Measurements from ENCODE around the gene SLC9A8.

The SLC9A8 gene

DNA sequence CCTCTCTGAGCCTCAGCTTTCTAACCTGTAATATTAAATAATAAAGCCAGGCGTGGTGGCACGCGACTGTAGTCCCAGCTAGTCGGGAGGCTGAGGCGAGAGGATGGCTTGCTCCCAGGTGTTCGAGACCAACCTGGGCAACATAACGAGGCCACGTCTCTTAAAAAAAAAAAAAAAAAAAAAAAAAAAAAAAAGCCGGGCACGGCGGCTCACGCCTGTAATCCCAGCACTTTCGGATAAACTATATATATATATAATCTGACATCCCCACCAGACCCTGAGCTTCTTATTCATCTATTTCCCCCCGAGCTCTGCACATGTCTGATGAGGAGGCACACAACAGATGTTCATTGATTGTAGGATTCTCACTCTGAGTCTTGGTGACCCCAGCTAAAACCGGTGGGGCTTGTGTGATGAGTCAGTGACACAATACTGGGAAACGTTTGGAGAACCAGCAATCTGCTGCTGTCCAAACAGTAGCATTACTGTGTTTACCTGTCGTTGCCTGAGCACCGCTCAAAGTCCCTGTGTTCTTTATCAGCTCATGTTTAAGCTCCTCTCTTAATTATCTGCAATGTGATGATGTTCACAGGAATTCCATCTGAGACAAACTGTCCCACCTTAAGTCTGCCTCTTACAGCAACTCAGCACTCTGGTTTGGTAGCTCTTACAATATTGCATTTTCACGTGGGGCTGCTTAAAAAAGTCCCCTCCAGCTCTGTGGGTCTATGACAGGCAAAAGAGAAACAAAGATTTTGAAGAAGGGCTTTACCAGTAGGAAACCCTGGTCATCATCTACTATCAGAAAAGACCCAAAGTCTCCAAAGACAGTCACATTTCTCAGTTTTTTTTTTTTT is 103.7 kb downstream of the SLC9A8 start:
- DNase-seq (ENCODE audit: low read depth), result no peak

DNA sequence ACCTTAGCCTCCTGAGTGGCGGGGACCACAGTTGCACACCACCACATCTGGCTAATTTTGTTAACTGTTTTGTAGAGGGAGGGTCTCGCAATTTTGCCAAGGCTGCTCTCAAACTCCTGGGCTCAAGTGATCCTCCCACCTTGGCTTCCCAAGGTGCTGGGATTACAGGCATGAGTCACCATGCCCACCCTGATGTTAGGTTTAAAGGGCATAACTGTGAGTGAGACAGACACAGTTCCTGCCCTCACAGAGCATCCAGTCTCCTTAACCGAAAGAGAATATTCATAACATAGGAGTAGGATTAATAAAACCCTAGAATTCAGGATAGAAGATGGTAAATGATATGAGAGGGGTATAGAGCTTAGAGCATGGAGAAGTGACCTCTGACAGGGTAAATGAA is 105.8 kb downstream of the SLC9A8 start:
- no peak for DNase-seq (ENCODE audit: low read depth)

DNA sequence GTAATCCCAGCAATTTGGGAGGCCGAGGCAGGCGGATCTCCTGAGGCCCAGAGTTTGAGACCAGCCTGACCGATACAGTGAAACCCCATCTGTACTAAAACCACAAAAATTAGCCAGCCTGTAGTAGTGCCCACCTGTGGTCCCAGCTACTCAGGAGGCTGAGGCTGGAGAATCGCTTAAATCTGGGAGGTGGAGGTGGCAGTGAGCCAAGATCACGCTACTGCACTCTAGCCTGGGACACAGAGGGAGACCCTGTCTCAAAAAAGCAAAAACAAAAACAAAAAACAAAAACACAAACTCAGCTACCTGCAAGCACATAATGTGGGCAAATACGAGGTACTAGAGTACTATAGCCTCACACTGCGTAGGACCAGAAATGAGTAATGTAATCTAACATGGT is 106.4 kb downstream of the SLC9A8 start:
- DNase-seq (ENCODE audit: low read depth), result no peak

DNA sequence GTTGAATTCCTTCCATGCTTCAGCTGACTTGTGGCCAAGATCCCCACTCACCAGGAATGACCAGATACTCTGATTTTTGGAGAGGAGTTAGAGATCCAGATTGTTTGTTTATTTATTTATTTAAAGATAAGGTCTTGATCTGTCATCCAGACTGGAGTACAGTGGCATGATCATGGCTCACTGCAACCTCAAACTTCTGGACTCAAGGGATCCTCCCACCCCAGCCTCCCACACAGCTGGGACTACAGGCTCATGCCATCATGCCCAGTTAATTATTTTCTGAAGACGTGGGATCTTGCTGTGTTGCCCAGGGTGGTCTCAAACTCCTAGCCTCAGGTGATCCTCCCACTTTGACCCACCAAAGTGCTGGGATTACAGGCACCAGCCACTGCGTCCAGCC is 106.8 kb downstream of the SLC9A8 start:
- no peak for DNase-seq (ENCODE audit: low read depth)

DNA sequence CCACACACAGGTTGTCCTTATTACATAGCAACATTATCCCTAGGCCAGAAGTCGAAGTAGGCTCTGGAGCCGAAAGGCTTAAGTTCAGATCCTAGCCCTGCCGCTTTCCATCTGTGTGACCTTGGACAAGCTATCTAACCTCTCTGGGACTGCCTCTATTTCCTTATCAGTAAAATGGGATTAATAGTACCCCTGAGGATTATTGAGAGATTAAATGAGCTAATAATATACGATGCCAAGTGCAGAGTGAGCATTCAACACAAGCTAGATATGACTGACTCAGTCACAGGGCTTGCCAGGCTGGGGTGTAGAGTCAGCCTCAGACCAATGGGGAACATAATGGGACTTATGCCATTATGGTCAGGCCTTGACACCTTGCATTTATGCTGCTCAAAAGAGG is 111.6 kb downstream of the SLC9A8 start:
- DNase-seq (ENCODE audit: low read depth), result no peak

DNA sequence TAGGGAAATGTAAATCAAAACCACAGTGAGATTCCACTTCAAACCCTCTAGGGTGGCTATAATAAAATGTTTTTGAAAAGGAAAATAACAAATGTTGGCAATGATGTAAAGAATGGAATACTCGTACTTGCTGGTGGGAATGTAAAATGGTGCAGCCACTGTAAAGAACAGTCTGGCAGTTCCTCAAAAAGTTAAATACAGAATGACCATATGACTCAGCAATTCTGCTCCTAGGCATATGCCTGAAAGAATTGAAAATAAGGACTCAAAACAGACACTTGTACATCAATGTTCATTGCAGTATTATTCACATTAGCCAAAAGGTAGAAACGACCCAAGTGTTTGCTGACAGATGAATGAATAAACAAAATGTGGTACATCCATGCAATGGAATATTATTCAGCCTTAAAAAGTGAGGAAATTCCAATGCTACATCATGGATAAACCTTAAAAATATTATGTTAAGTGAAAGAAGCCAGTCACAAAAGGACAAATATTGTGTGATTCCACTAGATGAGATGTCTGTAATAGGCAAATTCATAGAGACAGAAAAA is 113.3 kb downstream of the SLC9A8 start:
- no peak for DNase-seq (ENCODE audit: low read depth)

DNA sequence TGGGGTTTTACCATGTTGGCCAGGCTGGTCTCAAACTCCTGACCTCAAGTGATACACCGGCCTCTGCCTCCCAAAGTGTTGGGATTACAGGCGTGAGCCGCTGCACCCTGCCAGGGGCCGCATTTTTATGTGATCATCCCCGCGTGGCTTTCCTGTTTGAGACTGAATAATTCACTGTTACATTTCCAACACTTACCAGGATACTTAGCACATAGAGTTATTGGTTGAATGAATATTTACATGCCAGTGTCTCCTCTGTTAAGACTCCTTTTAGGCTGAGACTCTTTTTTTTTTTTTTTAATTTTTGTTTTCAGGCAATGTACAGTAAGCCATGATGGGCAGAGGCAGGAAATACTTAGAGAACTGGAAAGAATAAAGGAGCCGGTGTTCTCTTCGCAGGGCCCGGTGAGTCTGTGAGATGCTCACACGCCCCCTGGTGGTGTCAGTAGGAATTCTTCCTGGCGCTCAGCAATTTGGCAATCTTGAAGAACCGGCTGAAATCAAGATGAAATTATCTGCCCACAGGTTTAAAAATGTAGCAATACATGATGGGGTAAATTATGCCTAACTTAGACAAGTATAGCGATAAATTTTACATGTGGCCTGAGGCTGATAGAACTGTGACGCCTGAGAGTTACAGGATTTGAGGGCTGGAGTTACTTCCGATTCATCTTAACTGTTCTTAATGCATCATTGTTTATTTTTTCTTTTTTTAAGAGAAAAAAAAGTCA is 115.9 kb downstream of the SLC9A8 start:
- peak; percentile 44 for DNase-seq (ENCODE audit: low read depth)

DNA sequence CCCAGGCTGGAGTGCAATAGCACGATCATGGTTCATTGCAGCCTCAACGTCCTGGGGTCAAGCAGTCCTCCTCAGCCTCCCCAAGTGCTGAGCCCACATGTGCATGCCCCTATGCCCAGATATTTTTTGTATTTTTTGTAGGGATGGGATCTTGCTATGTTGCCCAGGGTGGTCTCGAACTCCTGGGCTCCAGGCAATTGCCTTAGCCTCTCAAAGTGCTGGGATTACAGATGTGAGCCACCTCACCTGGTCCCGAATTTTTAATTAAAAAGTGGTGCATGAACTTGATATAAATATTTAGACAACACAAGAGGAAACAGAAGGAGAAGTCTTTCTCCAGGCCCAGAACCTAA is 116.5 kb downstream of the SLC9A8 start:
- DNase-seq (ENCODE audit: low read depth), result no peak

DNA sequence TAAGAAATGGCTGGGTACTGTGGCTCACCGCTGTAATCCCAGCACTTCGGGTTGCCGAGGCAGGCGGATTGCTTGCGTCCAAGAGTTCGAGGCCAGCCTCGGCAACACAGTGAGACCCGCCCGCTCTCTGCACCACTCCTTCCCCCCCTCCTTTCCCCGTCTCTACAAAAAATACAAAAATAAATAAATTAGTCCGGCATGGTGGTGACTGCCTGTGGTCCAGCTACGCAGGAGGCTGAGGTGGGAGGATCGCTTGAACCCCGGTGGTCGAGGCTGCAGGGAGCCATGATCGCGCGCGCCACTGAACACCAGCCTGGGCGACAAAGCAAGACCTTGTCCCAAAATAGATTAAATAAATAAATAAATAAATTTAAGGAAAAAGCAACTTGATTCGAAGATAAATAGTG is 123.1 kb downstream of the SLC9A8 start:
- DNase-seq (ENCODE audit: low read depth), result no peak

DNA sequence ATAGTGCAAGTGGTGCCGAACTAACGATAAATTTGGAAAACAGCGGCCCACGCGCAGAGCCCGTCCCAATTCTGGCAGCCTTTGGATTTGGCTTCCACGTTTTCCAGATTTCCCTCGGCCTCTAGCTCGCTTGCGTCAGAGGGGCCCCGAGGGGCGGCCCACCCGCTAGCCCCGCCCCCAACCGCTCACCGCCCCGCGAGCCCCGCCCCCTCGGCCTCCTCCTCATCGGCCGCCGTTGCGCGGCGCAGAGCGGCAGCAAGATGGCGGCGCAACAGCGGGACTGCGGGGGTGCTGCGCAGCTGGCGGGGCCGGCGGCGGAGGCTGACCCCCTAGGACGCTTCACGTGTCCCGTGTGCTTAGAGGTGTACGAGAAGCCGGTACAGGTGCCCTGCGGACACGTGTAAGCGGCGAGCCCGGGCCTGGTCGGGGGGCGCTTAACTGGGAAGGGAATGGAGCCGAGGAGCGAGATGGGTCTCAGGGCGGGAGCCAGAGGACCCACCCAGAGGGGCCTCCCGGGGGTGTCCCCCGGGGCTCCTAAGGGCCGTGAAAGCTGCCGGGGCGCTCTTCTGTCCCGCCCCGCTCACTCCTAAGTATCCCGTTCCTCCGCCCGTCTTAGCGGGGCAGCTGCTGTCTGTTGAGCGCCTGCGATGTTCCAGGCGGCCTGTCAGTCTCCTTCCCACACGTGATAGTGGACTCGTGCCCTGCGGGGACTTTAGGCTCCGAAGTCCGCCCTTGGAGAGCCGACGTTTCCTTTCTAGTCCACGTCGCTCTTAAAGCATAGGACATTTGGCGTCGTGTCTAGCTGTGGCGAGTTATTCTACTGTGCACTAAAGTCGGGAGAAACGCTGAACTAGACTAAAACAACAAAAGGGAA is 123.8 kb downstream of the SLC9A8 start, which contains the start of gene RNF114:
RNF114 (plus strand) TSS at position 245 of the 874 bp plus-strand sequence; CDS start at position 261, 16 bp downstream.
- DNase-seq (ENCODE audit: low read depth), result peak; percentile 88

DNA sequence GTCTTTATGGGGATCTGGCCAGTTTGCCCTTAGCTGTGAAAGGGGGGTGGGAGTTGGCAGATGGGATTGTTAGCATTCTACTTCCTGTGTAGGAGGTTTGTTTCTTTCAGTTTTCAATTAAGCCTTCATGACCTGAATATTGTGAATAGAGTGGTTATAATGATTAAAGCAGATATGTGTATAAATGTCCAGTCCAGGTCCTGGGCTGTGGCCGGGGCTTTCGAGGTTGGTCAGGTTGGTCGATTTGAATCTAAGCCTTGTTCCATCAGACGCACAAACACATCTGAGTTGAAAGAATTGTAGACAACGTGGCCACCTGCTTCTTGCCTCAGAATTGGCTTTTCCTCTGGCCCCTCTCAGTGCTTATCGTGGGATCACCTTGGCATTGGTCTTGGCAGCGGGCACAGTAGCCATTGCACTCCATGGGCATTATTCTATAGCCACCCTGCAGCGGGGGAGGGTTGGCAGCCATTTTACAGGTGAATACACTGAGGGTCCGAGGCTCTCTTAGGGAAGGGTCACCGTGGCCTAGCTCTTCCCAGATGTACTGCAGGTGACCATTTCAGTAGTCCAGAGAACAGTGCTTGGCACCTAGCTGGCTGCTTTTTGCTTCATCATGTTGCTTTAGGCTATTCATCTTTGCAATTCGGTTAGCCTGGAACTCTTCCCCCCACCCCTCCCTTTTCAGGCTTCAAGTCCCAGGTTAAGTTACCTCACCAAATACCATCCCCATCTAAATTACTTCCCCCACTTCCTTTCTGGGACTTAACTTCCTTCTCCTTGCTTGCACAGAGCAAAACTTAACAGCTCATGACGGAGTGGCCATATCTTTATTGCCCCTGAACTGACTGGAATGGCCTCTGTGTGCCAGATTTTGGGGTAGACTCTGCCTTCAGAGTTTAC is 124.7 kb downstream of the SLC9A8 start:
- DNase-seq (ENCODE audit: low read depth), result no peak

DNA sequence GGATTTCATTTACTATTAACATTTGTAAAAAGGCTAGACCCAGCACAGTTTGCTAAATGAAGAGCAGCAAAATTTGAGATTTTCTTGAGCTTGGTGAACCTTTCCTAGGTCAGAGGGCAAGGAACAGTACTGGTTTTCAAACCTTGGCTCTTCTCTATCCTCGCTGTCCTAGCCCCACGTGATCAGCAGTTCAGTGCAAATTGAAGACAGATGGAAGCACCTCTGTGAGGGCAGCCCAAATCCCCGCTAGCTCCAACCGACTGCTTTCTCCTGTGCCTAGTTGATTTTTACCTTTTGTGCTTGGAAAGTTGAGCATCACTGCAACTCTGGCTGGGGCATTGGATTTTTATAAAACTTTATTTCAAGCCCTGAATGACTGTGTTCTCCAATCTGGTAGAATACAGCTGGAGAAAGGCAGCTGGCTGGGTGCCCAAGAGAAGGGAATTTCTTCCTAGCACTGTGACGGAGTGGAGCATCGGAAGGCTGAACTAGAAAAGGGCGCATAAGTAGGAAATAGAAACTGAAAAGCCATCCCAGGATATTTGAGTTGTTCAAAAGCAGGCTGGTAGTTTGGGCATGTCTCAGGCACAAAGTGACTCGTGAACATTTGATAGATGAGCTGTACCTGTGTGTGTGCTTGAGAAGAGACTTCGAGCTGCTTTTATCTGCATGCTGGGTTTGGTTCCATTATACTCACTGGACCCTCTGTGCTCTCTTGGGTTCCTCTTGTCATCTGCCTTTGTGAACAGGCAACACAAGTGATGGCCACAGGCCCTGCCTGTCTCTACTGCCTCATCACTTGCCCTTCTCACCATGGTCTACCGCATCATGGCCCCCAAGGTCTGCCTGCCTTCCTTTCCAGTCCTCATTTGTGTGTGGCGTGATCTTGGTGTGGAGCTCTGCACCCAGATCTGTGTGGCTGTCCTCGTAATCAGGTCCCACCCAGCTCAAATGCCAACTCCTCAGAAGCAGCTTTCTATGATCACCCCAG is 125.8 kb downstream of the SLC9A8 start:
- no peak for DNase-seq (ENCODE audit: low read depth)

DNA sequence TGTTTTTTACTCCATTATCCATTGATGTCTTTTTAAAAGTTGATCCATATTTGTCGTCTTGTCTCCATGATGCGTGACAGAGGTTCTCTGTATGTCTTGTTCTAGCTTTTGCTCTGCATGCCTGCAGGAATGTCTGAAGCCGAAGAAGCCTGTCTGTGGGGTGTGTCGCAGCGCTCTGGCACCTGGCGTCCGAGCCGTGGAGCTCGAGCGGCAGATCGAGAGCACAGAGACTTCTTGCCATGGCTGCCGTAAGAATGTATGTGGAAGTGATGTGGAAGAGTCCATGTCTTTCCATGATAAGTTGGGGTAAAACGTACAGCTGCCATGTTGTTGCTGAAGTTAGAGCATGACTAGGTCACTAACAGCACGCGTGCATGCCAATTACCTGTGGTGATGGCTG is 128.8 kb downstream of the SLC9A8 start:
- DNase-seq (ENCODE audit: low read depth), result no peak

Measured in stimulated activated CD8-positive, alpha-beta memory T cell treated with anti-CD3 and anti-CD28 coated beads, Interleukin-15, amount 100 ng/mL, for 24 hours (primary cell).